ENCODE measurements around the gene SPATS2. TPM values are rescaled to one million over a fixed set of nuclear protein-coding genes. Genes with fewer than 3 reads are reported as not detected.

SPATS2 gene
- total RNA-seq, 1 donor from 2014 or later: 7.0 TPM

DNA sequence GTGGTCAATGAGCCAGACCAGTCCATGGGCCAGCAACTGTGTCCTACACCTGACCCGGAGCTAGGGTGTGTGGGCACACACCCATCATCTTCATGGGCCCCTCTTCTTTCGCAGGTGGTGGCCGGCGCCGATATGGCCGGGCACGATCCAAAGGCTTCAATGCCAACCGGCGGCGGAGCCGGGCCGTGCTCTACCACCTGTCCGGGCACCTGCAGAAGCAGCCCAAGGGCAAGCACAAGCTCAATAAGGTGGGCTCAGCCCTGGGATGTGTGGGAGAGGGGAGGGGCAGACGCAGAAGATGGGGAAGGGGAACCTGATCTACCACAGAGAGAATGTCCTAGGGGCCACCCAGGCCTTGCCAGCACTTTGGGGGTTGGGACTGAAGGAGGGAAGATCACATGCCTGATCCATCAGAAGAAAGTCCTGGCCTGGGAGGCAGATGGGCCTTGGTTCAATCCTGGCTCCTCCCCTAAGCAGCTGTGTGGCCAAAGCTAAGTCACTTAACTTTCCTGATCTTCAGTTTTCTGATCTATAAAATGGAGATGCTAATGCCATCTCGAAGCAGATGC, 175.4 kb downstream of the SPATS2 start:
- DNase-seq: peak; percentile 28
- no peak for ATAC-seq (ENCODE audit: poor library complexity)
- intact Hi-C loops (cut with DNase I): no loop called here

- DNase-seq: peak; percentile 18
- intact Hi-C loops (cut with DNase I): no loop called here
- no peak for ATAC-seq (ENCODE audit: poor library complexity)
Observed at GRCh38 chr12:49543221-49543913, 176.1 kb downstream of the SPATS2 start.

- intact Hi-C loops (cut with DNase I): no loop called here
- DNase-seq (peak; percentile 35), ATAC-seq (ENCODE audit: poor library complexity) (no peak)
Observed at GRCh38 chr12:49543914-49544815, 176.9 kb downstream of the SPATS2 start.

- intact Hi-C loops (cut with DNase I): no loop called here
- ATAC-seq (ENCODE audit: poor library complexity) (no peak), DNase-seq (peak; percentile 22)
Observed at GRCh38 chr12:49545815-49546214, 178.6 kb downstream of the SPATS2 start.

DNA sequence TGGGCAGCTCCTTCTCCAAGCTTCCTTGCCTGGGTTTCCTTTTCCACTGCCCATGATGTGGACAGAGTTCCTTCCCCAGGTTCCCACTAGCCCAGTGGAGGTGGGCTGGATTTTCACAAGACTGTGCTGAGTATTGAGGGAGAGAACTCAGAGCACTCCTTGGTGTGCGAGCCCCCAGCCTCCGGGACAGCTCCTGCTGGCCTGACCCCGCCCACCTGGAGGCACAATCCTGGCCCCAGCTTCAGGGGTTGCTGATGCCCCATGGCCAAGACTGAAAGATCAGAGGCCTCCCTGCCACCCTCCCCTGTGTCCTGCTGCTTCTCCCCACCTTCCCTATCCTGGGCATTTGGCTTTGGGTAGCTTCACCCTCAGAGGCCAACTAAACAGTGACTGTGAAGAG, 179.2 kb downstream of the SPATS2 start:
- intact Hi-C loops (cut with DNase I): no loop called here
- DNase-seq: peak; percentile 26

DNA sequence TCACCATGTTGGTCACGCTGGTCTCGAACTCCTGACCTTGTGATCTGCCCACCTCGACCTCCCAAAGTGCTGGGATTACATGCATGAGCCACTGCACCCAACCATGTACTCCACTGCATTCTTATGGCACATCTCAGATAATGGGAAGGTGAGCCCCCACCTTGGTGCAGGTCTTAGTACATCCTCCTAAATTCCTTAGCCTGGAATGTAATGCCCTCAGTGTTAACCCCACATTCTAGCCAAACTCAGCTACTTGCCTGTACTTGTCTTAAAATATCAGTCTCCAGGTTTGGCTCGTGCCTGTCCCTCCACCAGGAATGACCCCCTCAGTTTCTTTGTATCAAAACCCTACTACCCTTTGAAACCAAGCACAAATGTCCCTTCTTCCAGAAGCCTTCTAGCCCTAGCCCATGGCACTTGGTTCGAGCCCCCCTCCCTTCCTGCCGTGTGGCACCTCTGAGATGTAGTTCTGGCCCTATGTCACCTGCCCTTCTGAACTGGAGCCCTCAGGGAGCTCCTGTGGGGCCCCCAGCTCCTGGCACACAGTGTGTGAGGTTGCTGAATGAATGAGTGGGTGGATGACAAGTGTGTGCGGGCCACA, 179.9 kb downstream of the SPATS2 start:
- intact Hi-C loops (cut with DNase I): no loop called here
- no peak for DNase-seq
- no peak for ATAC-seq (ENCODE audit: poor library complexity)

More for the DNA sequence above, 179.2 kb downstream of the SPATS2 start:
- ATAC-seq (ENCODE audit: poor library complexity): no peak

GRCh38 chr12:49548481-49548821, 181.2 kb downstream of the SPATS2 start:
- intact Hi-C loops (cut with DNase I): no loop called here
- DNase-seq (no peak), ATAC-seq (ENCODE audit: poor library complexity) (no peak)

GRCh38 chr12:49548822-49549648, 181.8 kb downstream of the SPATS2 start:
- DNase-seq (no peak), ATAC-seq (ENCODE audit: poor library complexity) (peak; percentile 51)
- intact Hi-C loops (cut with DNase I): no loop called here

- DNase-seq (no peak), ATAC-seq (ENCODE audit: poor library complexity) (no peak)
- intact Hi-C loops (cut with DNase I): no loop called here
Observed at GRCh38 chr12:49549735-49550692, 182.8 kb downstream of the SPATS2 start.

DNA sequence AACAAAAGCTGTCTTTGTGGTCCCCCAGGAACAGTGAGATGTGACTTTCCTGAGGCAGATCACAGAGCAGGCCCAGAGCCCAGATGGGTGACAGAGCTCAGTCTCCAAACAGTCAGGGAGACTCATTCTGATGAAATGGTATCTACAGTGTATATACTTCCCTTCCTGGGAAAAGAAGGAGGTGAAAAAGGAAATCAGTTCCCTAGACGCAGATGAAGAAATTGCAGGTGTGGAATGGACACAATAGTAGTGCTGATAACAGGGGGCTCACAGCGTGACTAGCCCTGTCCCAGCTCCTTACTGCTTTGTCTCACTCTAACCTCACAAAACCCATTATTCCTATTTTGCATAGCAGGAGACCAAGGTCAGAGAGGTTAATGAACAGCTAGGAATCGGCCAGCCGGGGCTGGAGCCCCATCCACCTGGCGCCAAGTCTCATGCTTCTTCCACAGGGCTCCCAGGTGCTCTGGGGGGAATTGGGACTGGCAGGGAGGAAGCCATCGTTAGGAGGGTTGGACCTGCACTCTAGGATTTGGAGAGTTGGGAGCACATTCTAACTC, 183.5 kb downstream of the SPATS2 start:
- DNase-seq (no peak), ATAC-seq (ENCODE audit: poor library complexity) (no peak)
- intact Hi-C loops (cut with DNase I): no loop called here

DNA sequence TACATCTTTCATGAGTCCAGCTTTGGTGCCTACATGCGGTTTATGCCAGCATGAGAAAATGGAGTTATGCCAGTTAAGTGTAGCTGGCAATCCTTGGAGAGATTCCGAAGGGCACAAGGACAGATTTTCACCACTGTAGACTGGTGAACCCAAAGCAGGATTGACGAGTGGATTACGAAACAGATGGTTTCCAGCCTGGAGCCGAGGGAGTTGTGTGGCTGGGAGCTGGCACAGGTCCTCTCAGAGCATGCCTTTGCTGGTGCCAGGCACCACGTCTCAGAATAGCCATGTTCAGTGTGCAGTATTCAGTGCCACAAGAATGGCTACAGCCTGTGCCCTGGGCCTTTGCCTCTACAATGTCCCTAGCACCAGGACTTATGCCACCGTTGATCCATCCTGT, 184.8 kb downstream of the SPATS2 start:
- intact Hi-C loops (cut with DNase I): no loop called here
- no peak for DNase-seq
- peak; percentile 59 for ATAC-seq (ENCODE audit: poor library complexity)

DNA sequence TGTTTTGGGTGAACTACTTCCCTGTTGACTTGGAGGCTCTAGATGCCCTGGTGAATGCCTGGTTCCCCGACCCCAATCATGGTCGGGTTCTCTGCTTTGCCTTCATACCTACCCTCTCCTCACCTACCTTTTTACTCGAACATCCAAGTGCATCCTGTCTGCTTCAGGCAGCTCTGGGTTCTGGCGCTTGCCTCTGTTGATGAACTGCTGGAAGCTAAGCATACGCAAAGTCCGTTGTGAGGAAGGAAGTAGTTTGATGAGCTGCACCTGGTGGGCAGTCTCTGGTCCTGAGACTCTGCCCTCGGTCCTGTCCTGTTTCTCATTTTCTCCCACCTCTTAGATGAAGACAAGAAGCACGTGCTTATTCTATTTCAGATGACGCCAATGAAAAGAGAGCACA, 185.2 kb downstream of the SPATS2 start:
- DNase-seq (no peak), ATAC-seq (ENCODE audit: poor library complexity) (no peak)
- intact Hi-C loops (cut with DNase I): no loop called here

DNA sequence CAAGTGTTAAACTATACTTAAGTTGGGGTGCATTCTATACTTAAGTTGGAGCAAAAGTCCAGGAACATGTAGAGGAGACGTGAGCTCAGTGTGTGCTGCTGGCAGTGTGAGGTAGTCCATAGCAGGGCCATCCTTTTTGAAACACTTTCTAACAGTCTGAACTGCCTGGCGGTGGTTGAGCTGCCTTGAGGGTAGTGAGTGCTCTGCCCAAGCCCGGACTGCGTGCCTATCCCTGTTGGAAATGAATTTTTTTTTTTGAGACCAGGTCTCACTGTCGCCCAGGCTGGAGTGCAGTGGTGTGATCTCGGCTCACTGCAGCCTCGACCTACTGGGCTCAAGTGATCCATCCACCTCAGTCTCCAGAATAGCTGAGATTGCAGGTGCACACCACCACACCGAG, 185.6 kb downstream of the SPATS2 start:
- intact Hi-C loops (cut with DNase I): no loop called here
- DNase-seq: no peak
- ATAC-seq (ENCODE audit: poor library complexity): no peak

- intact Hi-C loops (cut with DNase I): no loop called here
- DNase-seq (no peak), ATAC-seq (ENCODE audit: poor library complexity) (peak; percentile 9)
Observed at GRCh38 chr12:49553512-49554088, 186.3 kb downstream of the SPATS2 start.

- ATAC-seq (ENCODE audit: poor library complexity) (no peak), DNase-seq (no peak)
- intact Hi-C loops (cut with DNase I): no loop called here
Observed at GRCh38 chr12:49554266-49554665, 187.0 kb downstream of the SPATS2 start.

GRCh38 chr12:49555631-49556390, 188.5 kb downstream of the SPATS2 start:
- no peak for ATAC-seq (ENCODE audit: poor library complexity)
- intact Hi-C loops (cut with DNase I): no loop called here
- no peak for DNase-seq
